Adipocyte (in vitro differentiated cells): ENCODE data around the gene FBXL7.

Experiments used
- DNase-seq: peaks from one replicate; pipeline ENCODE4 v3.0.0-alpha.2; 2015; ENCODE audit warnings: low read depth
- H3K27me3 ChIP-seq: replicated peaks from 2 replicates; pipeline ENCODE4 v1.7.0; 2013; ENCODE audit warnings: mild to moderate bottlenecking, low read length, moderate library complexity; ENCODE audit not compliant: control insufficient read depth, insufficient read depth
- H3K36me3 ChIP-seq: 2 replicates; pipeline ENCODE4 v1.7.0; 2013; ENCODE audit warnings: low read length, mild to moderate bottlenecking, moderate library complexity; ENCODE audit not compliant: control insufficient read depth, insufficient read depth, severe bottlenecking
- H3K4me1 ChIP-seq: 2 replicates; pipeline ENCODE4 v1.7.0; 2013; ENCODE audit warnings: mild to moderate bottlenecking, low read length, moderate library complexity; ENCODE audit not compliant: control insufficient read depth, insufficient read depth
- H3K4me3 ChIP-seq: 2 replicates; pipeline ENCODE4 v1.7.0; 2013; ENCODE audit warnings: mild to moderate bottlenecking, low read length, moderate library complexity
- H3K9ac ChIP-seq: 2 replicates; pipeline ENCODE4 v1.7.0; 2013; ENCODE audit warnings: mild to moderate bottlenecking, low read length, moderate library complexity
- H3K9me3 ChIP-seq: 2 replicates; pipeline ENCODE4 v1.7.0; 2013; ENCODE audit warnings: mild to moderate bottlenecking, low read length, moderate library complexity; ENCODE audit not compliant: control insufficient read depth

The FBXL7 gene

GRCh38 chr5:15601274-15601673 is 101.3 kb downstream of the FBXL7 start:
- Histone ChIP-seq H3K4me3 (no peak overlapping the region), H3K4me1 (no peaks in the 10 kb centered on the region), H3K27me3 (no peaks in the 10 kb centered on the region), H3K9ac (no peak overlapping the region), H3K9me3 (no peaks in the 10 kb centered on the region), H3K36me3 (no peaks in the 10 kb centered on the region)
- no peak for DNase-seq

GRCh38 chr5:15601853-15602252 is 101.9 kb downstream of the FBXL7 start:
- Histone ChIP-seq H3K9ac (no peak overlapping the region), H3K36me3 (no peaks in the 10 kb centered on the region), H3K27me3 (no peaks in the 10 kb centered on the region), H3K9me3 (no peaks in the 10 kb centered on the region), H3K4me3 (no peak overlapping the region), H3K4me1 (no peaks in the 10 kb centered on the region)
- no peak for DNase-seq

DNA sequence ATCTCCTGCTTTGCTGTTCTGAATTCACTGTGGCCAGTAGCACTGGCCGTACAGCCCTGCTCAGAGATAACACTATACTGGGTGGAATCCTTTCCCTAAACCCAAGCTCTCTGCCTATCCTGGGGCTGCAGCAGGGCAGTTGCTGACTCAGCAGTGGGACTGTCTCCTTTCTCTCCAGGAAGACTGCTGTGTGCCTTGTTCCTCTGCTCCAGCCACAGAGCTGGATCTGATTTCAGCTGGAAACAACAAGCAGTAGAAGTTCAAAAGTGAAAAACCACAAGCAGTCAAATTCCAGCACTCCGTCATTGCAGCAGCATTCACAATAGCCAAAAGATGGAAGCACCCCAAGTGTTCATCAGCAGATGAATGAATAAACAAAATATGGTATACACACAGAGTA is 105.0 kb downstream of the FBXL7 start:
- Histone ChIP-seq H3K9ac (no peak overlapping the region), H3K36me3 (no peaks in the 10 kb centered on the region), H3K27me3 (no peaks in the 10 kb centered on the region), H3K9me3 (no peaks in the 10 kb centered on the region), H3K4me3 (no peak overlapping the region), H3K4me1 (no peaks in the 10 kb centered on the region)
- DNase-seq = no peak

DNA sequence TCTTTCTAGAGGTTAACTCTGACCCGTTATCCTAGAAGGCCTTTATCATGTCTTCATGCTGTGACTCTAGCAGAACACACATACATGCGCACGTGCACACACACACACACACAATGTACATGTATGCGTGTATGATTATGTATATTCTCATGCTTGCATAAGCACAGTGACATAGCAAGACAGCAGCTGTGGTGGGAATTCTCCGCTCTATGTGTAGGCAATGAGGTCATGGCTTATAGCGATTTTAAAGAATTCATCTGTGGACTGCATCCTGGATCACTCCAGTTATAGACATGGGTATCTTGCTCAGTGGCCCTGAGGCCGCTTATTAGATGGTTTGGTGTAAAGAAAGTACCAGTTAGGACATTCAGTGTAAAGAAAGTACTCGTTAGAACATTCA is 106.2 kb downstream of the FBXL7 start:
- no peak for DNase-seq
- no peaks in the 10 kb centered on the region for H3K36me3 ChIP-seq
- no peak overlapping the region for H3K9ac ChIP-seq
- no peaks in the 10 kb centered on the region for H3K27me3 ChIP-seq
- H3K4me3 ChIP-seq = no peak overlapping the region
- H3K4me1 ChIP-seq = no peaks in the 10 kb centered on the region
- H3K9me3 ChIP-seq = no peaks in the 10 kb centered on the region

GRCh38 chr5:15607076-15607475 is 107.1 kb downstream of the FBXL7 start:
- Histone ChIP-seq H3K36me3 (no peaks in the 10 kb centered on the region), H3K27me3 (no peaks in the 10 kb centered on the region), H3K9me3 (no peaks in the 10 kb centered on the region), H3K9ac (no peak overlapping the region), H3K4me3 (no peak overlapping the region), H3K4me1 (no peaks in the 10 kb centered on the region)
- no peak for DNase-seq

DNA sequence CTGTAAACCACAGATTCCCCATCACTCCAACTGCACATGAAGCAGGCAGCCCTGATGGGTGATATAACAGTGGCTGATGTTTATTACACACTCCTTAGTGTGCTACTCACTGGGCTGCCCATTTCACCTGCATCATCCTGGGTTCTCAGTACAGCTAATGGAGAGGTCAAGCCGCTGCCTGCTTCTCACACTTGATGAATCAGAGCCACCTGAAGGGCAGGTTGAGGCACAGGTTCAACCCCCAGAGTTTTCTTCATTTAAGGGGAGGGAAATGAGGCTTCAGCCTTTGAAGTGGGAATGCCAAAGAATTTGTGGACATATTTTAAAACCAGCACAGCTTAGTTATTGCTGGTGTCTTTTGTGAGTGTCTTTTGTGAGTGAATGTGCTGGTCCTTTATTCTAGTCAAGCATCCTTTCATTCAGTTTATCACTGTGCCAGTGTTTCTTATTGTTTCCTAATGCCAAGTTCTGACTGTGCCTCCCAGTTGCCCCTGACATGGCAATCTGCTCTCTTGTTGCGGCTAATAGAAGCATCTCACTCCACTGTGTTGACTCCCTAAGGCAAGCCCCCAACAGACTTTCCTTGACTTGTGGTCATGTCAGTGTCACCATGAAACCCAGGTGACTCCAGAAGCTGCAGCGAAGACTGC is 109.2 kb downstream of the FBXL7 start:
- Histone ChIP-seq H3K4me1 (no peaks in the 10 kb centered on the region), H3K4me3 (no peak overlapping the region), H3K9me3 (no peaks in the 10 kb centered on the region), H3K9ac (no peak overlapping the region), H3K36me3 (no peaks in the 10 kb centered on the region), H3K27me3 (no peaks in the 10 kb centered on the region)
- no peak for DNase-seq

GRCh38 chr5:15610216-15610615 is 110.2 kb downstream of the FBXL7 start:
- DNase-seq = no peak
- H3K9ac ChIP-seq = no peak overlapping the region
- H3K9me3 ChIP-seq = no peaks in the 10 kb centered on the region
- no peak overlapping the region for H3K4me3 ChIP-seq
- H3K4me1 ChIP-seq = no peaks in the 10 kb centered on the region
- H3K27me3 ChIP-seq = no peaks in the 10 kb centered on the region
- no peaks in the 10 kb centered on the region for H3K36me3 ChIP-seq

DNA sequence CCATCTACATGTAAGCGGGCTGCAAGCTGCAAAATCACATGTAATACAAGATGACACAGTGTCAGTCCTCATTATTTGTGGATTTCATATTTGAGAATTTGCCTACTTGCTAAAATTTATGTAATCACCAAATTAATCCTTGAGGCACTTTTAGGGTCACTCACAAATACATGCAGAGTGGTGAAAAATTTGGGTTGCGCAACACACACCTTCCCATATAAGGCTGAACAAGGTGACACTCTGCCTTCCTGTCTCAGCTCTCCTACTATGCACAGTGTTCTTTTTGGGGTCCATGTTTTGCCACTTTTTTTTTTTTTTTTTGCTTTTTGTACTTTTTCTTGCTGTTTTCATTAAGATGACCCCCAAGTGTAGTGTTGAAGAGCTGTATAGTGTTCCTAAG is 111.0 kb downstream of the FBXL7 start:
- DNase-seq = no peak
- Histone ChIP-seq H3K27me3 (no peaks in the 10 kb centered on the region), H3K9ac (no peak overlapping the region), H3K4me3 (no peak overlapping the region), H3K4me1 (no peaks in the 10 kb centered on the region), H3K9me3 (no peaks in the 10 kb centered on the region), H3K36me3 (no peaks in the 10 kb centered on the region)

GRCh38 chr5:15612915-15613635 is 113.1 kb downstream of the FBXL7 start:
- no peak for DNase-seq
- no peaks in the 10 kb centered on the region for H3K27me3 ChIP-seq
- H3K9me3 ChIP-seq = no peaks in the 10 kb centered on the region
- no peaks in the 10 kb centered on the region for H3K36me3 ChIP-seq
- no peak overlapping the region for H3K4me3 ChIP-seq
- H3K4me1 ChIP-seq = no peaks in the 10 kb centered on the region
- no peak overlapping the region for H3K9ac ChIP-seq

DNA sequence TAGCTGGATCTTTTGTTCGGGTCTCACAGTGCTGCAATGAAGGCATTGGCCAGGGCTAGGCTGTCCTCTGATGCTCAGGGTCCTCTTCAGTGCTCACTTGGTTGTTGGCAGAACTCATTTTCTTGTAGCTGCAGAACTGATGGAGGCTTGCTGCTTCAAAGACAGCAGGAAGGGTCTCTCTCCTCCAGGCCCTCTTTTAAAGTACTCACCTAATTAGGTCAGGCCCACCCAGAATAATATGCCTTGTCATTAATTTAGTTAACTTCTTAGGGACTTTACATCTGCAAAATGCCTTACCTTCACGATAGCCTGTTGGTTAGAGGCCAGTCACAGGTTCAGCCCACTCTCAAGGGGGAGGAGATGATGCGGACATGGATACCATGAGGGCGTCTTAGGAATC is 114.7 kb downstream of the FBXL7 start:
- Histone ChIP-seq H3K36me3 (no peaks in the 10 kb centered on the region), H3K9ac (no peak overlapping the region), H3K9me3 (no peaks in the 10 kb centered on the region), H3K4me1 (peaks cover 1% of the 10 kb centered on the region), H3K27me3 (no peaks in the 10 kb centered on the region), H3K4me3 (no peak overlapping the region)
- no peak for DNase-seq

GRCh38 chr5:15615859-15616258 is 115.9 kb downstream of the FBXL7 start:
- no peaks in the 10 kb centered on the region for H3K27me3 ChIP-seq
- peak; percentile 54 for DNase-seq
- no peak overlapping the region for H3K4me3 ChIP-seq
- no peak overlapping the region for H3K9ac ChIP-seq
- peaks cover 11% of the 10 kb centered on the region for H3K4me1 ChIP-seq
- no peaks in the 10 kb centered on the region for H3K36me3 ChIP-seq
- H3K9me3 ChIP-seq = no peaks in the 10 kb centered on the region

- no peaks in the 10 kb centered on the region for H3K27me3 ChIP-seq
- no peak overlapping the region for H3K4me3 ChIP-seq
- H3K4me1 ChIP-seq = peaks cover 18% of the 10 kb centered on the region
- no peaks in the 10 kb centered on the region for H3K36me3 ChIP-seq
- H3K9me3 ChIP-seq = no peaks in the 10 kb centered on the region
- no peak overlapping the region for H3K9ac ChIP-seq
- no peak for DNase-seq
Measured at GRCh38 chr5:15618938-15619337, 119.0 kb downstream of the FBXL7 start.
